AML-193 (cell line): Measurements from ENCODE around the gene ABCA8.

Experiments used
- DNase-seq, 2 experiments: peaks; one replicate each; lab custom pipeline; 2025; lab: John Stamatoyannopoulos, UW

Gene ABCA8

DNA sequence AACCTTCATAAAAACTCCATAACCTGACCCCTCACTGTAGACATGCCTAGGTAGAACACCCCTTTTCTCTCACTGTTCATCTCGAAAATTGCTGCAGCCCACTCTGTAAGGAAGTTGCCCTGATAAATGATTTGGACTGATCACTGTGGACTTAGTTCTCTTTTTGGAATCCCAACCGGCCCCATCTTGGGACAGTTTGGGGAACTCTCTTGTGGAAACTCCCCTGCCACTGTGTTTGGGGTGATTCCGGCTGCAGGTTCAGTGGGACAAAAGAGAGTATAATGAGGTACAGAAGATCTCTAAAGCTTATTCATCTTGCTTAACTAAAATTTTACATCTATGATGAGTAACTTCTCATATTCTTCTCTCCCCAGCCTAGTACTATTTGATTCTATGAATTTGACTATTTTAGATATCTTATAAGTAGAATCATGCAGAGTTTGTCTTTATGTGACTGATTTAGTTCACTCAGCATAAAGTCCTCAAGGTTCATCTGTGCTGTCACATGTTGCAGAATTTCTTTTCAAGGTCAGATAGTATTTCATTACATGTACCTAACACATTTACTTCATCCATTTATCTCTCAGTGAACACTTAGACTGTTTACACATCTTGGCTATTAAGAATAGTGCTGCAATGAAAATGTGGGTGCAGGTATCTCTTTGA, 84.9 kb downstream of the ABCA8 start:
- no peak for DNase-seq

DNA sequence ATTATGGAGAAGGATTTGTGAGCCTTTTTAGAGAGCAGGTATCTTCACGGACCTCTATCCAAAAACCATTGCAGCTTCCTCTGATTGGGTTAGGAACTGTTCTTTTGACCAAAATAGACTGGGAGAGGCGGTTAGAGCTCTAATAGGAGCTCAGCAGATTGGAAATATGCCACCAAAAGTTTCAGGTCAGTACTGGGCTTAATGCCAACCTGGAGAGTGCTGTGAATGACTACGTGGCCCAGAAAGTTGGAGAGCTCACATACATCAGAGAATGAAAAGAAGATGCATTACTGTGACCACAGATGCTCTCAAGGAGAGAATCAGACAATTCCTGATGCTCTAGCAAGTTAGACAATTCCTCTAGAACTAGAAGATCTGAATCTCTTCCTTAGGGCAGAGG, 86.5 kb downstream of the ABCA8 start:
- no peak for DNase-seq

DNA sequence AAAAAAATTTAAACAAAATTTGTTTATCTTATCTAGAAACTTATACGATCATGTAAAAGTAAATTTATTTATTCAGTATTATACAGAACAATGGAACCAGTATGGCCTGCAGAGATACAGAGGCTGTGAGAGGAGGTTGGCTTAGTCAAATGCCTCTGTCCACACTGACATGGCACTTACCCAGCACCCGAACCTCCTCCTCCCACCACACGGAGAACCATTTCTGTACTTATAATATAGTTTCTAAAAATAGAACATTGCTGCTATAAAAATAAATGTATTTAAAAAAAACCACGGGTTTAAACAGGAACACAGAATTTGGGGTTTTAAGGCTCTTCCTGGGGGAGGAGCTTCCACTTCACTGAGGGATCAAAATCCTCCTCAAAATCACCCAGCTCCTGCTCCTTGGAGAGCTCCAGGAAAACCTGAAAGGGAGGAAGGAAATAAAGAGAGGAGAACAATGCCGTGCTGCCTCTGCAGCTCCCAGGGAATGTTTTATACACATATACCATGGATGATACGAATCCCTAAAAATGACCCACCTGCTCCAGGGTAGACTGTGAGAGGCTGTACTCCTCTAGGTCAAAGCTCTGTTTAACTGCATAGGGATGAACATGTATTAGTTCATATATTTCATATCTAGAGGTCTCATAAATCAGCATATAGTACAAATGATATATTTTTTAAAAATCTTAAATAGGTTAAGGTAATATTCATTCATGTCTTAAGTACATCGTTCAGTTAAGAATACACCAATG, 87.3 kb downstream of the ABCA8 start:
- DNase-seq: no peak

DNA sequence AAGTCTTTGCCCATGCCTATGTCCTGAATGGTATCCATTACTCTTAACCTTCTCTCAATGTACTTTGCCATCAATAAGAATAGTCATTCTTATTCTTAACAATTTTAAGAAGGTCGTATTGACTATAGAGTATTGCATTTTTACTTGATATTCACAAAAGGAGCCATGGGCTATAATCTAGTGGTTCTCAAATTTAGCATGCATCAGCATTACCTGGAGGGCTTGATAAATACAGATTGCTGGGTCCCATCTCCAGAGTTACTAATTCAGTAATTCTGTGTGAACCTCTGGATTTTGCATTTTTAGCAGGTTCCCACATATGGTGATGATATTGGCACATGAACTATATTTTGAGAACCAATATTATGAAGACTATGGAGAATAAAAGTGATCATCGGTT, 89.6 kb downstream of the ABCA8 start:
- no peak for DNase-seq

DNA sequence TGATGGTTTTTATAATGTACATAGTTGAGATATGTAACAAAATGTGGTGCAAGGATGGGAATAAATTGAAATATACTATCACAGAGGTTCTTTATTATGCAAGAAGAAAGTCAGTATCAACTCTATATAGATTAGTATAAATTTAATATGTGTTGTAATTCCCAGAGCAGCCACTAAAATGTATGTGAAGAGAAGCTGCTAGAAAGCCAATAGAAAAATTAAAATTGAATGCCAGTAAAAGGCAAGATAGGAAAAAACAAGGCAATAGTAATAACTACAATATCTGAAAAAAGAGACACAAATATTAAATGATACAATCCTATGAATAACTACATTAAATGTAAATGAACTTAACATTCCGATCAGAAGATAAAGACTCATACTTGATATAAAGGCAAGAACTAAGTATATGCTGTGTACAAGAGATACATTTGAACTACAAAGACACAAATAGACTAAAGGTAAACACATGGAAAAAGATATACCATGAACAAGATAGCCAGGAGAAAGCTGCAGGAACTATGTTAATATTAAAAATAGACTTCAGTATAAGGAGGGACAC, 92.0 kb downstream of the ABCA8 start:
- DNase-seq: no peak

DNA sequence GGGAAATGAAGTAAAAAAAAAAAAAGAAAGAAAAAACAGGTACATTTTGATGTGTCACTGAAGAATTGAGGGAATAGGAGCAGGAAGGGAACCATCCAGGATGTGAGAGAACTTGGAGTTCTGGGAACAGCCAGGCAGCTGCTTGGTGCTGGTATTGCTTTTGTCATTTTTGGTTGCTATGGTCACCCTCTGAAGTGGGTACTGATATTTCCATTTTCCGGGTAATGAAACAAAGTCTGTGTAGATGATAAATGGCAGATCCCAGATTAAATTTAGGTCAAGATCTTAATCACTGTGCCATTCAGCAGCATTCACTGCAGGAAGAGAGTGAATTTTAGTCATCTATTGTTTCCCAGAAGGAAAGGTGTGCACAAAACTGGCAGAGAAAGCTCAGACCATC, 93.6 kb downstream of the ABCA8 start:
- no peak for DNase-seq

DNA sequence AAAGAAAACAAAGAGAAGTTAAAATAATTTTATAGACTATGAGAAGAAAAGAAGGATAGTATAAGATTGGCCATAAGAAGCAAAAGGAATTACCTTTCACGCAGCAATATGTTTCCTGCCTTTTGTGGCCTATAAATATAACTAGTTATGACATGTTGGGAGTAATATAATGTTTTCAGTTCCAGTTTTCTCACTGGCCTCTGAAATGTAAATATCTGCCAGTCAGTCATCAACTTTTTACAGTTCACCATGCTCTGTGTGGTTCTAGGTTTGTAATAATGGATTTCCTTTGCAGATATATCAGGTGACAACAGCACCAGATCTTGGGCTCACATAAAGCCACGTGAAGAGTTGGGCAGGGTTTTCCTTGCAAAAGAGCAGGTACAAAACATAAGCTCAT, 94.3 kb downstream of the ABCA8 start:
- DNase-seq: no peak

DNA sequence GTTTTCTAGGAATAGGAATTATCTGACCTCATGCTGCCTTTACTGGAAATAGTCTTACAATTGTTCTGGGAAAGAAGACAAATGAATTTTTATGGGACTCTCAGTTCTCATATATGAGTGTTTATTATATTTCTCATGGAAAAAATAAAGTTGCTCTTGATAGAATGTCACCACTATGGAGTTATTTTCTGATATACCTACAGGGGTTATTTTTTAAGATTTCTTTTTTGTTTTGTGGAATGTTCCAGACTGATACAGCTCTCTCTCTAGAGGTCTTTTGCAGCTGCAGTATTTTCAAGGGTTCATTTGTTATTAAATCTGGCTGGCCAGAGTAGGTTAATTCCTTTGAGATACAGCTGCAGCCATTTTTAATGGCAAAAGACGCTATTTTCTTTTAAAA, 100.7 kb downstream of the ABCA8 start:
- no peak for DNase-seq

DNA sequence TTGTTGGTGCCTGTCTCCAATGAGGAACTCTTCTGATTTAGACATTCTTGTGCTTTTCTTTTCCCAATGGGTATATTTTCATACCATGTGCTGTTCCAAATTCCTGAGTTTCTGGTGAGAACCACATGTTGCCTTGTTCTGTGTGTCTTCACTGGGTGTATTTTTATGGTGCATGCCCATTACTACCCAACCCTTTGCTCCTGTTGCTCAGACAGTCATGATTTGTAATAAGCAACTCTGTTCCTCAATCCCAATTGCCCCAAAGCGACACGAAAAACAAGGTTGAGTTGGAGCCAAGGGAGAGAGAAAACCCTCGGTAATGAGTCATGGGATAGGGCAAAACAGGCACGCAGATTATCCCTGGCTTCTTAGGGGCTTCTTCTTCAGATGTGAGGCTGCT, 101.8 kb downstream of the ABCA8 start:
- DNase-seq: no peak

DNA sequence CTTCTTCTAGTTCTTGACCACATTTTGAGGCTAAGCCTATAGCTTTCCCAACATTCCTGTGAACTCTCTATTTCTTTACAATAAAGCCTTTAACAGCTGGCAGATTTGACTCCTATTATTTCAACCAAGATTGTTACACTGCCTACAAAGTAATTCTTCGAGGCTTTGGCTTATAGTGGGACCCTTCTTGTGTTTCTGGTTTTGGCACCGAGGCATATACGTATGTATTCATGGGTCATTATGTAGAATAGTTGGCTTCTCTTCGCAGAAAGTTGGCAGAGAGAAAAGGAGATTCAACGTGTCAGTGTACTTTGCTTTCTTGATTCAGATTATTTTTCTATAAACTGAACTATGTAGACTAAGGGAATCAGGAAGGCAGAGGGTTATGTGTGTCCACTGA, 102.2 kb downstream of the ABCA8 start:
- DNase-seq: no peak

DNA sequence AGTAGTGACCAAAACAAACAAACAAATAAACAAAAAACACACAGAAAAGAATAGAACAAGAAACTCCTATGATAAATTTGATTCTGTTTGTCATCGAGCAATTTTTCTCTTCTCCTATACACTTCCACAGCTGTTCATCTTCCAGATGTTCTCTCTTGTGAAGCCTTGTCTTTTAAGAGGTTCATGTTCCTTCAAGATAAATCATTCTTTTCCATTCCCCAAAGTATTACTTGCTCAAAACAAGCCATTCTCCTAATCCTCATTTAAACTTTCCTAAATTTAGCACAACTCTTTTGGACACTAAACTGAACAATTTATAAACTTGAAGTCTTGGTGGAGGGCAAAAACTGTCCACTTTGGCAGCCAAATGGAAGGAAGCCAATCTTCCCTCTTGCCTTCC, 103.3 kb downstream of the ABCA8 start:
- DNase-seq: no peak

DNA sequence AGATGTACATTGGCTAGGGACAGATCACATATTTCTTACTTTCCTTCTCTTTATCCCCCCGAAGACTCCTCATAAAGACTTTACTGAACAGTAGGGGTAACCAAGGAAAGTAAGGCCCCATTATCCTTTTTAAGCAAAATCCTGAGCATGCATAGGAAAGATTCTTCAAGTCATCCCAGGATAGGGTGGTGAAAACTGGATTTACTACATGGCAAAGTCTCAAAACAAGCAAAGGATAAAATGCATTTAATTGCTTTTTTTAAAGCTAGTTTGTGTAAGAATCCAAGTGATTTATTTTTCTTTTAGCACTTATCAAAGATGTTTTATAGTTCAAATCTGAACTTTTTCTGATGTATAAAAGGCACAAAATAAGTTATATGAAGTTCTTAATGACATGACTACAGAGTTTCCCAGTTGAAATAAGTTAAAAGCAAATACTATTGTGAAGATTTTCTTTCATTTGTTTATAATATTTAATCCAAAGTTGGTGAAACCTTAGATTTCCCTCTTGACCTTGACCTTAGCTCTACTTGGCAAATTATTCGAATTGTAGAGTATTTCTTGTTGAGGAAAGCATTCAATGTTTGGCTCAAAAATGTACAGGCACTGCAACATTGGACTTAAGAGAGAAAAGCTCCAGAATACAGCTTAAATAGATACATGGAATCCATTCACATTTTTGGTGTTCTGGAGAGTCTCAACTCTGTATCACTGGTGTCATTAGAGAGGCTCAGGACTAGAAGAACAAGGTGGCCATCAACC, 104.3 kb downstream of the ABCA8 start:
- no peak for DNase-seq

DNA sequence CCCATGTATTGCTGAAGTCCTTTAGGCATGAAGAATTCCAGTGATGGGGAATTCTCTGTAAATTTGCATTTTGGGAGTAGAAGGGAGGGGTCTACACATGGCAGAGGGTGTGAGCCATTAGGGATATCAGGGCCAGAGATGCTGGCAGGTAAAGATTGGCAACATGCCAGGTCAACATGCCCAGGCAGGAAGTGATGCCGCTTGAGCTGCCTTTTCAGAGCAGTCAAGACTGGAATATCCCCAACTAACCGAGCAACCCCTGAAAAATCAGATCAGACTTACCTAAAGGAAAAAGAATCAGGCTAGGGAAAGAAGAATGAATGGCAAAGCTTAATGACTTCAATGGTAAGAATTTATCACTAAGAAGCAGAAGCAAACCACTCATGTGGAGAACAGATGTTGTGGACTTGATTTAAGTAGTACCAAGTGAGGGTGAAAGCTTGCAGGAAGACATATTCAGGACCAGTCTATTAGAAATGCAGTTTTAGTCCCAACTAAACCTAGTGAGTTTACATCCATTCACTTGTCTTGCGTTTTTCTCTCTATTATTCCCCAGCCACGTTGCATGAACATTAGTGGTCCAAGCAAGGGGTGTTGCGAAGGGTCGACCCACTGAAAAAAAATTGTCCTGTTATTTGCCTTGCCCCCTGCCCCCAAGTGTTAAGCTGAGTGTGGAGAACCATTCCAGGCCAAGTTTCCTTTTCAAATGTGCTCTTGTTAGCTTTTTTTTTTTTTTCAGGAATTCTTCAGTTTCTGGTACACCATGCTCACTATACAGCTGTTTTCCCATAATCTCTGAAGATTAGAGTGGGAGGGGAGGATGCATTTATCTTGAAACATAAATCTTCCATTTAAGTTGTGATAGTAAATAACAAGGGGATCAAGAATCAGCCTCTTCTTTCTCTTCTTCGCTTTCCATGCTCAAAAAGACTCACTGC, 105.2 kb downstream of the ABCA8 start:
- DNase-seq: no peak

DNA sequence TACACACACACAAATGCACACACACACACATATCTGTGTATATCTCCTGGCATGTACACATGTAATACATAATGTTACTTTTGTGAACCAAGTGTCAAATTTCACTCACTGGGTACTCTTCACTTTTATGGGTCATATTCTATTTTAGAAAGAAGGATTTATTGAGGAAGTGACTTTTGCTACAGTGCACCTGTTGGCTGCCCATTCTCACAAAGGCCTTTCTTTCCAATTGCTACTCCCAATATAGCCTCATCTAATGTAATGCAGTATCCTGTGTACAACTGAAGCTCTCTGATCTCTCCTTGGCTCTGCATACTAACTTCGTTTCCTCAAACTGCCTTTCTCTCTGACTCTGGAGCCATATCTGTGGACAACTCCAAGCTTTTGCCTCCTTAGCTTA, 107.5 kb downstream of the ABCA8 start:
- DNase-seq: no peak

DNA sequence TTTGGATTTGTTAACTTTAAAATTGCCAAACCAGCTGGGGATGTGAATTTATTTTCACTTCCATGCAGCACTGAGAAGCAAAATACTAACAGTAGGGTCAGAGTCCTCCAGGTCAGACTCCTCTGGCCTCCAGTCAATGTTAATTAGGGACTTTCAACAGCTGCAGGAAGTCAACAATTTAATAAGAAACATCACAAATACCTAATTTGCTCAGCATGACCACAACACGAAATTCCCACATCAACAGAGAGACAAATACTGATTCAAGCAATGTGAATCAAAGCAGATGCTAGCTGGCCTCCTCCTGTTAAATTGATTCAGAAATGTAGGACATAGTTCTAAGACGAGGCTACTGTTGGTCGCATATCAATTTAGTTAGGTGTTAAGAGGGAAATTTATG, 111.7 kb downstream of the ABCA8 start:
- DNase-seq: no peak

DNA sequence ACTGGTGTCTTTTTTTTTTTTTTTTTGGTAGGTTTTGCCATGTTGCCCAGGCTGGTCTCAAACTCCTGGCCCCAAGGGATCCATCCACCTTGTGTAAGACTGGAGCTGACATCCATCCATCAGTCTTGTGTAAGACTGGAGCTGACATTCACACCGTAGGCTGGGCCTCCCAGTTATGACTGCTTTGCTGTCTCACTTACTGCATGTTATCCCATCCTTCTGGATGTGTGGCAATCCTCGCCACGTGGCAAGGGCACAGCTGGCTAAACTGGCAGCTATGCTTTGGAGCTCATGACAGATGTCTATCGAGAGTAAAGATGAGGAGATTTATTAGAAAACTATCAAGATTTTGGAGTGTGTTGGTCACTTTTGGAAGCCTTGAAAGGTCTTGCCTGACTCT, 115.1 kb downstream of the ABCA8 start:
- no peak for DNase-seq

DNA sequence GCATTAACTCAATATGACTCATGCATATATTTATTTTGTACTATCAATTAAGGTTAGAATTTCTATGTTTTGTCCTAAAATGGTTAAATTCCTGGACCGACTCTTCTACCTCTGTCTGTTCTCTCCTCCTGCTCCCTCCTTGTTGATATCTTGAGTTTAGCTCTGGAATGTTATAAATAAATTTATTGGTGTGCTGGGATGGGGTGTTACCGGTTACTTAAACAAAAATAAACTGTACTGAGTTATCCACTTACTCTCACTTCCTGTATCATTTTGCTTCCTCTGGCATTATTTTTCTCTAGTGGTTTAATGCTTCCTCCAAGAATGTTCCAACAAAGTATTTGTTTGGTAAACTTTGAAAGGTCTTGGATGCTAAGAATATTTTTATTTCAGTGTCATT, 120.1 kb downstream of the ABCA8 start:
- DNase-seq: no peak

DNA sequence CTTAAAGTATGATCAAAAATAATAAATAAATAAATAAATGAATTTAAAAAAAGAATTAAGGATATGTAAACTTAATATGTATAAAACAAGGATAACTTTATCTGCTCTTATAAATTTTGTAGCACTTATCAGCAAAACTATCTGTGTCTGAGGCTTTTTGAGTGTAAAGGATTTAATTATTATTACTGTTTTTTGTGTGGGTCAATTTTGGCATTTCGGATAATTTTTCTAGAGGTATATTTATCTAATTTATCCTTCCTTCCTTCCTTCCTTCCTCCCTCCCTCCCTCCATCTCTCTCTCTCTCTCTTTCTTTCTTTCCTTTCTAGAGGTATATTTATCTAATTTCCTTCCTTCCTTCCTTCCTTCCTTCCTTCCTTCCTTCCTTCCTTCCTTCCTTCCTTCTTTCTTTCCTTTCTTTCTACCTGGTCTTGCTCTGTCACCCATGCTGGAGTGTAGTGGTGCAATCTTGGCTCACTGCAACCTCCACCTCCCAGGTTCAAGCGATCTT, 120.8 kb downstream of the ABCA8 start:
- DNase-seq: no peak

DNA sequence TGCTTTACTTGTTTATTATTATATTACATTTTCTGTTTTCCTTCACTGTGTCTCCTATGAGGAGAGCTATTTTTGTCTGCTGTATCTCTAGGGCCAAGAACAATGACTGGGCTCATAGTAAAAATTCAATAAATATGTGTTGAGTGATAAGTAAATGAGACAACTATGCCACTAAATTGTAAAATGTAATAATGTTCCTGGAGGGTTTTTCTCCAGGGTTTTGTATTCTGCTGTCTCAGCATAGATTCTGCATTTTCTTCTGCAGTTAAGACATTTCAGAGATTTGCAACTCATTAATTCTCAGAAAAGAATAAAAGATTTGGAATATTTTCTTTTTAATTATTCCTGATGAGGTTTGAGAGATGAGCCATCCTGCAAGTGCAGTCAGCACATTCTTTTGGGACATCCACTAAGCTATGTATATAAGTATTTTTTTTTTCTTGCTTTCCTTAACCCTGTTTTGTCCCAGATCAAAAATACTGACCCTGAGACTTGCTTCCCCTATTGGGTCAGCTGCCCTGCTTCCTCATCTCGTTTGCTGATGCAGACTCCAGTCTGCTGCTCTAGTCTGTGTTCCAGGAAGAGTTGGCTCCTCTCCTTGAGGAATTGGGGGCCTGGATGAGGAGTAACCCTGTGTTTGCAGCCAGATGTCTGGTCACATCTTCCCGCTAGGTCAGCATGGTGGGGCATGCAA, 122.9 kb downstream of the ABCA8 start:
- DNase-seq: no peak

DNA sequence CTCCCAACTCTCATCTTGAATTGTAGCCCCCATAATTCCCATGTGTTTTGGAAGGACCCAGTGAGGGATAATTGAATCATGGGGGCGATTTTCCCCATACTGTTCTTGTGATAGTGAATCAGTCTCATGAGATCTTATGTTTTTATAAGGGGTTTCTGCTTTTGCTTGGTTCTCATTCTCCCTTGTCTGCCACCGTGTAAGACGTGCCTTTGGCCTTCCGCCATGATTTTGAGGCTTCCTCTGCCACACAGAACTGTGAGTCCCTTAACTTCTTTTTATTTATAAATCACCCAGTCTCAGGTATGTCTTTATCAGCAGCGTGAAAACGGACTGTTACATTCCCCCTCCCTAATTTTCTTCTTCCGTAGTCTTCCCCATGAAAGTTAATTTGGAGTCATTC, 124.0 kb downstream of the ABCA8 start:
- DNase-seq: no peak

DNA sequence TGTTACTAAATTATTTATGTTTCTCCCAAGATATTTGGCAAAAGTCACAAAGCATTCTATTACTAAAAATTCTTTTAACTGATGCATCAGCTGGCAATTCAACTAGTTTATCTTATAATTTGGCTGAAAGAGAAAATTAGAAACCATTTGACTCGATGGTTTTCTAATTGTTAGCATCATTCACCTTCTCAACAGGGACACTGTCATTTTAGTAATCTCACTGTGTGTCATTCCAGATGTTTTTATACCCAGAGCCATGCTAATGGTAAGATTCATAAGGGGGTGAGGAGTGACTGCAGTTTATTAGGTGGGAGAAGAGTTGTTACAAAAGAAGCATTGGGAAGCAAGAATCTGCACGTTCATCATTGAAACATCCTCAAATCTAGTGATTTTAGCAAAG, 124.9 kb downstream of the ABCA8 start:
- DNase-seq: no peak
